OCI-LY1 (cell line): Measurements from ENCODE around the gene UQCR10.
A peak's percentile ranks its signal among the peaks of the same experiment; 100 is the strongest.

Source experiments
- H2AFZ ChIP-seq: fragments of 200-600 bp; sonication (generic), shearing (Covaris generic); 2 replicates; pipeline ENCODE4 v1.6.0; 2014; ENCODE audit warnings: antibody characterized with exemption, mild to moderate bottlenecking, low read length
- H3F3A ChIP-seq: fragments of 200-600 bp; sonication (generic), shearing (Covaris generic); 2 replicates; pipeline ENCODE4 v1.6.0; 2014; ENCODE audit warnings: mild to moderate bottlenecking, antibody characterized with exemption, low read length, moderate library complexity; ENCODE audit not compliant: insufficient read depth
- H3K27ac ChIP-seq: fragments of 200-600 bp; sonication (generic); 2 replicates; pipeline ENCODE4 v1.5.1; 2014; ENCODE audit warnings: low read length, mixed run types, mild to moderate bottlenecking, low read depth; ENCODE audit not compliant: poor library complexity, severe bottlenecking
- H3K27me3 ChIP-seq: fragments of 200-600 bp; sonication (generic); 2 replicates; pipeline ENCODE4 v1.6.0; 2014; ENCODE audit warnings: antibody characterized with exemption, mild to moderate bottlenecking, low read length, moderate library complexity; ENCODE audit not compliant: insufficient read depth
- H3K36me3 ChIP-seq: fragments of 200-600 bp; sonication (generic); 2 replicates; pipeline ENCODE4 v1.6.1; 2014; ENCODE audit warnings: mild to moderate bottlenecking, antibody characterized with exemption, low read length, moderate library complexity, mixed read lengths; ENCODE audit not compliant: insufficient read depth
- H3K4me1 ChIP-seq: fragments of 200-600 bp; sonication (generic); 2 replicates; pipeline ENCODE4 v1.5.1; 2014; ENCODE audit warnings: mild to moderate bottlenecking, low read length, moderate library complexity; ENCODE audit not compliant: insufficient read depth, severe bottlenecking
- H3K4me2 ChIP-seq: fragments of 200-600 bp; sonication (generic), shearing (Covaris generic); 2 replicates; pipeline ENCODE4 v1.6.1; 2014; ENCODE audit warnings: low read length
- H3K4me3 ChIP-seq: fragments of 200-600 bp; sonication (generic); 2 replicates; pipeline ENCODE4 v1.5.1; 2014; ENCODE audit warnings: low read length, low read depth, mild to moderate bottlenecking, mixed read lengths; ENCODE audit not compliant: poor library complexity, severe bottlenecking
- H3K79me2 ChIP-seq: fragments of 200-600 bp; shearing (Covaris generic); 2 replicates; pipeline ENCODE4 v1.6.1; 2016; ENCODE audit warnings: mixed run types, low read length, mixed read lengths; ENCODE audit not compliant: insufficient read depth
- H3K9ac ChIP-seq: fragments of 200-600 bp; sonication (generic), shearing (Covaris generic); 2 replicates; pipeline ENCODE4 v1.6.1; 2014; ENCODE audit warnings: mild to moderate bottlenecking, low read length, mixed read lengths
- H3K9me2 ChIP-seq: fragments of 200-600 bp; sonication (generic), shearing (Covaris generic); 2 replicates; pipeline ENCODE4 v1.6.1; 2014; ENCODE audit warnings: low read depth, mild to moderate bottlenecking, low read length, mixed read lengths
- H3K9me3 ChIP-seq: fragments of 200-600 bp; shearing (Covaris generic); 2 replicates; pipeline ENCODE4 v1.6.1; 2014; ENCODE audit warnings: low read length, mixed read lengths
- H4K20me1 ChIP-seq: fragments of 200-600 bp; sonication (generic), shearing (Covaris generic); 2 replicates; pipeline ENCODE4 v1.6.0; 2016; ENCODE audit warnings: mild to moderate bottlenecking, low read length; ENCODE audit not compliant: insufficient read depth
- CTCF ChIP-seq: fragments of 200-600 bp; sonication (generic), shearing (Covaris generic); IDR thresholded peaks from 2 replicates; pipeline ENCODE4 v1.5.1; 2017; ENCODE audit warnings: mild to moderate bottlenecking, antibody characterized with exemption, low read length, moderate library complexity, mixed read lengths
- EZH2 ChIP-seq: fragments of 200-600 bp; sonication (generic), shearing (Covaris generic); IDR thresholded peaks from 2 replicates; pipeline ENCODE4 v1.8.0; 2017; ENCODE audit warnings: borderline replicate concordance, mixed run types, mild to moderate bottlenecking, antibody characterized with exemption, low read length, moderate library complexity, mixed read lengths

UQCR10 gene

DNA sequence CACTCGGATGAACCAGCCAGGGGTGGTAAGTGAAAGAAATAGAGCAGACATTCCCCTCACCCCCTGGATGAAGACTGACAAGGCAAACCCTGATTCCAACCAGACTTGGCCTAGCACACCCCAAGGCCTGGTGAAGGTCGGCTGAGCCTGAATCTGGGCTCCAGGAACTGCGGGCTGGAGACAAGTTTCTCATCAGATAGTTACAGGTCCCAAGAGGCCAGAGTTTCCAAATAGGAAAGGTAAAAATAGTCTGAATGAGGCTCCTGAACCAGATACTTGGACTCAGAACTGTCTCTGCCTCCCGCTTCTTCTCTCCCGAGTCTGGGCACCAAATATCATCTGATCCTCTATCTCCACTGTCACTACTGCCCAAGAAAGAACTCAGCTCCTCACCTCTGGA, 8.2 kb upstream of the UQCR10 start:
- Histone ChIP-seq H3K9me3 (no peaks in the 10 kb centered on the region), H3K9ac (no peak overlapping the region), H3K36me3 (no peaks in the 10 kb centered on the region), H3K4me3 (no peak overlapping the region), H3K9me2 (no peaks in the 10 kb centered on the region), H3K27ac (no peak overlapping the region), H3K79me2 (no peaks in the 10 kb centered on the region), H3F3A (no peaks in the 10 kb centered on the region), H3K4me2 (no peak overlapping the region), H2AFZ (no peak overlapping the region), H4K20me1 (no peaks in the 10 kb centered on the region), H3K27me3 (no peaks in the 10 kb centered on the region), H3K4me1 (no peaks in the 10 kb centered on the region)
- TF ChIP-seq EZH2, result no peak
- TF ChIP-seq CTCF, result no peak

DNA sequence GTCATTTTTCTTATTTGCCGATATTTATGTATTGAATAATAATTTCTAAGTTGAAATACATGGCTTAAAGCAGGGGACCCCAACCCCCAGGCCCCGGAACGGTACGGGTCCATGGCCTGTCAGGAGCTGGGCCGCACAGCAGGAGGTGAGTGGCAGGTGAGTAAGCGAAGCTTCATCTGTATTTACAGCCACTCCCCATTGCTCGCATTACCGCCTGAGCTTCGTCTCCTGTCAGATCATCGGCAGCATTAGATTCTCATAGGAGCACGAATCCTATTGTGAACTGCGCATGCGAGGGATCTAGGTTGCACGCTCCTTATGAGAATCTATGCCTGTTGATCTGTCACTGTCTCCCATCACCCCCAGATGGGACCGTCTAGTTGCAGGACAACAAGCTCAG, 4.9 kb upstream of the UQCR10 start:
- H3K4me2 ChIP-seq, result no peak overlapping the region
- TF ChIP-seq CTCF (no peak), EZH2 (no peak)
- H3K27me3 ChIP-seq, result no peaks in the 10 kb centered on the region
- no peak overlapping the region for H3K4me3 ChIP-seq
- no peaks in the 10 kb centered on the region for H3F3A ChIP-seq
- H4K20me1 ChIP-seq, result no peaks in the 10 kb centered on the region
- H3K4me1 ChIP-seq, result peaks cover 9% of the 10 kb centered on the region
- H2AFZ ChIP-seq, result no peak overlapping the region
- H3K9me2 ChIP-seq, result no peaks in the 10 kb centered on the region
- no peak overlapping the region for H3K9ac ChIP-seq
- no peaks in the 10 kb centered on the region for H3K9me3 ChIP-seq
- no peaks in the 10 kb centered on the region for H3K36me3 ChIP-seq
- H3K27ac ChIP-seq, result no peak overlapping the region
- no peaks in the 10 kb centered on the region for H3K79me2 ChIP-seq

- no peaks in the 10 kb centered on the region for H3F3A ChIP-seq
- TF ChIP-seq CTCF (no peak), EZH2 (no peak)
- peak overlapping the region; percentile 85 for H3K9ac ChIP-seq
- H3K4me1 ChIP-seq, result peaks cover 22% of the 10 kb centered on the region
- 0 out of 2 replicates have a peak overlapping the region, but pooled peaks have one; percentile 2 for H2AFZ ChIP-seq
- peaks cover 11% of the 10 kb centered on the region for H3K79me2 ChIP-seq
- no peaks in the 10 kb centered on the region for H3K9me3 ChIP-seq
- no peaks in the 10 kb centered on the region for H3K9me2 ChIP-seq
- H3K27ac ChIP-seq, result peak overlapping the region; percentile 6
- peaks cover 23% of the 10 kb centered on the region for H3K36me3 ChIP-seq
- no peaks in the 10 kb centered on the region for H3K27me3 ChIP-seq
- H3K4me3 ChIP-seq, result peak overlapping the region; percentile 80
- no peaks in the 10 kb centered on the region for H4K20me1 ChIP-seq
- peak overlapping the region; percentile 79 for H3K4me2 ChIP-seq
Measured at GRCh38 chr22:29765905-29766631, 1.1 kb upstream of the UQCR10 start.
